ENCODE results near the gene SEMA6C. TPM values are rescaled to one million over a fixed set of nuclear protein-coding genes. Genes with fewer than 3 reads are reported as not detected.
"Not testable (repeated sequence)": the region's sequence is repeated elsewhere in the genome, so short reads cannot be mapped to it uniquely, and the experiment has no call there.

The SEMA6C gene, protein sequence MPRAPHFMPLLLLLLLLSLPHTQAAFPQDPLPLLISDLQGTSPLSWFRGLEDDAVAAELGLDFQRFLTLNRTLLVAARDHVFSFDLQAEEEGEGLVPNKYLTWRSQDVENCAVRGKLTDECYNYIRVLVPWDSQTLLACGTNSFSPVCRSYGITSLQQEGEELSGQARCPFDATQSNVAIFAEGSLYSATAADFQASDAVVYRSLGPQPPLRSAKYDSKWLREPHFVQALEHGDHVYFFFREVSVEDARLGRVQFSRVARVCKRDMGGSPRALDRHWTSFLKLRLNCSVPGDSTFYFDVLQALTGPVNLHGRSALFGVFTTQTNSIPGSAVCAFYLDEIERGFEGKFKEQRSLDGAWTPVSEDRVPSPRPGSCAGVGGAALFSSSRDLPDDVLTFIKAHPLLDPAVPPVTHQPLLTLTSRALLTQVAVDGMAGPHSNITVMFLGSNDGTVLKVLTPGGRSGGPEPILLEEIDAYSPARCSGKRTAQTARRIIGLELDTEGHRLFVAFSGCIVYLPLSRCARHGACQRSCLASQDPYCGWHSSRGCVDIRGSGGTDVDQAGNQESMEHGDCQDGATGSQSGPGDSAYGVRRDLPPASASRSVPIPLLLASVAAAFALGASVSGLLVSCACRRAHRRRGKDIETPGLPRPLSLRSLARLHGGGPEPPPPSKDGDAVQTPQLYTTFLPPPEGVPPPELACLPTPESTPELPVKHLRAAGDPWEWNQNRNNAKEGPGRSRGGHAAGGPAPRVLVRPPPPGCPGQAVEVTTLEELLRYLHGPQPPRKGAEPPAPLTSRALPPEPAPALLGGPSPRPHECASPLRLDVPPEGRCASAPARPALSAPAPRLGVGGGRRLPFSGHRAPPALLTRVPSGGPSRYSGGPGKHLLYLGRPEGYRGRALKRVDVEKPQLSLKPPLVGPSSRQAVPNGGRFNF
- 0.79 TPM for total RNA-seq (2013)
- 1 to 10 TPM in 1 of 3 donors, under 1 TPM in 2; 0.39 to 1.4 (median 0.97) TPM for polyA plus RNA-seq
- 0.40 and 0.55 TPM in 2 replicates for polyA minus RNA-seq
- total RNA-seq, result 0.58 to 6.5 (median 1.7) reads per million in 11 experiments

DNA sequence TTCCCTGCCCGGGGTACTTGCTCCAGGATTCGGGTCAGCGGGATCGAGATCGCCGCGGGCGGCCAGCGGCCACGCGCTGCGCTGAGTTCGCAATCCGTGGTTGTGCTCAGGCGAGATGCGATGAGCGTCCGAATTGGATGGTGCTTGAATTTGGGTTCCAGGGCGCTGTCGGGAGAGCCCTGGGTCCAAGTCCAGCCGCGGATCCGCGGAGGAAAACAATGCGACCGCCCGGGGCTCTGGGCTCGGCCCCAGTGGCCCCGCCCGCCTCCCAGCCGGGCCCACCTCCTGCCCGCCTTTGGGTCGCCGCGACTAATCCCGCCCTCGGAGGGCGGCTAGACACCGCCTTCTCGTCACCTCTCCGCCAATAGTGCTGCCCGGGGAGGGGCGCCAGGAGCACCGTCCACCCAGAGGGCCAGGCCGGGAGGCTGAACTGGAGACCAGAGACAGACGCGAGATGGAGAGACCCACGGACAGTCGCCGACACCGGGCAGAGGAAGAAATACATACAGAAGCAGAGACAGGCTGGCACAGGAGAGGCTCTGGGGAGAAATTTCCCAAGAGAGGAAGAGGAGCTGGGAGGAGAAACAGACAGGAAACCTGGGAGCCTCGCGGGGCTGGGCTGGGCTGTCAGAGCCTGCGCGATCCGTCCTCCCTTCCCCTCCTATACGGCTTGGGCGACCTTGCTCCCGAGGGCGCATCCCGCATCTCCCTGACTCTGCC, at the start of gene SEMA6C:
TSS of gene SEMA6C (minus strand) at position 220 of the 720 bp plus-strand sequence. CDS start 4,010 bp downstream, outside the sequence.
- Histone ChIP-seq H2AFZ (ENCODE audit: insufficient read depth, low read depth, low read length, poor library complexity, severe bottlenecking) (peak within 1 kb of the TSS; percentile 99), H3K4me2 (replicated peaks; ENCODE audit: extremely low read depth, low read length, poor library complexity, severe bottlenecking) (peak within 1 kb of the TSS; percentile 100), H3K9me3 (replicated peaks in 1 of 2; ENCODE audit: control insufficient read depth in 1 of 2, insufficient read depth in 1 of 2, low read length in 2 of 2) (no peaks in the 10 kb centered on the region), H3K4me1 (ENCODE audit: control insufficient read depth in 1 of 2, insufficient read depth in 2 of 2, low read length in 2 of 2) (peaks cover 13 to 23% of the 10 kb centered on the region in 2 donors), H3K79me2 (ENCODE audit: insufficient read depth, low read length) (no peaks in the 10 kb centered on the region), H4K20me1 (ENCODE audit: insufficient read depth, low read length) (no peaks in the 10 kb centered on the region), H3K36me3 (replicated peaks in 1 of 2; ENCODE audit: control insufficient read depth in 1 of 2, insufficient read depth in 2 of 2, low read length in 2 of 2) (no peaks in the 10 kb centered on the region), H3K27ac (ENCODE audit: low read depth in 1 of 2, low read length in 2 of 2) (no peak within 1 kb of the TSS), H3K9ac (ENCODE audit: insufficient read depth, low read length, poor library complexity, severe bottlenecking) (peak within 1 kb of the TSS; percentile 69), H3K27me3 (ENCODE audit: control insufficient read depth in 2 of 2, insufficient read depth in 2 of 2, low read length in 2 of 2) (peaks cover 2 to 19% of the 10 kb centered on the region in 2 donors), H3K4me3 (replicated peaks in 1 of 3; ENCODE audit: low read depth in 2 of 3, low read length in 3 of 3) (peak within 1 kb of the TSS; percentile 59 to 93 (median 64))
- WGBS (ENCODE audit: insufficient coverage), result under 1% methylated on average over 54 of the region's 61 CpGs
- H3K36me3 Mint-ChIP-seq, result peaks cover 0 to 4% of the 10 kb centered on the region in 2 donors
- DNase-seq, result peak; percentile 69 to 85 (median 79)
- intact Hi-C loops (cut with micrococcal nuclease), result no loop called here
- H3K4me1 Mint-ChIP-seq, result peaks cover 24% of the 10 kb centered on the region
- H3K9me3 Mint-ChIP-seq, result peaks cover 0 to 3% (median 0%) of the 10 kb centered on the region in 7 donors
- H3K27ac Mint-ChIP-seq, result peak within 1 kb of the TSS; percentile 9 to 85 (median 50)
- TF ChIP-seq, protein P1, sequence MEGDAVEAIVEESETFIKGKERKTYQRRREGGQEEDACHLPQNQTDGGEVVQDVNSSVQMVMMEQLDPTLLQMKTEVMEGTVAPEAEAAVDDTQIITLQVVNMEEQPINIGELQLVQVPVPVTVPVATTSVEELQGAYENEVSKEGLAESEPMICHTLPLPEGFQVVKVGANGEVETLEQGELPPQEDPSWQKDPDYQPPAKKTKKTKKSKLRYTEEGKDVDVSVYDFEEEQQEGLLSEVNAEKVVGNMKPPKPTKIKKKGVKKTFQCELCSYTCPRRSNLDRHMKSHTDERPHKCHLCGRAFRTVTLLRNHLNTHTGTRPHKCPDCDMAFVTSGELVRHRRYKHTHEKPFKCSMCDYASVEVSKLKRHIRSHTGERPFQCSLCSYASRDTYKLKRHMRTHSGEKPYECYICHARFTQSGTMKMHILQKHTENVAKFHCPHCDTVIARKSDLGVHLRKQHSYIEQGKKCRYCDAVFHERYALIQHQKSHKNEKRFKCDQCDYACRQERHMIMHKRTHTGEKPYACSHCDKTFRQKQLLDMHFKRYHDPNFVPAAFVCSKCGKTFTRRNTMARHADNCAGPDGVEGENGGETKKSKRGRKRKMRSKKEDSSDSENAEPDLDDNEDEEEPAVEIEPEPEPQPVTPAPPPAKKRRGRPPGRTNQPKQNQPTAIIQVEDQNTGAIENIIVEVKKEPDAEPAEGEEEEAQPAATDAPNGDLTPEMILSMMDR (IDR thresholded peaks at IDR 0.05), result no peak
- H3K27me3 Mint-ChIP-seq (ENCODE audit: low read depth in 3 of 3), result peaks cover 30 to 43% (median 34%) of the 10 kb centered on the region in 3 donors
- H3K4me3 Mint-ChIP-seq, result peak within 1 kb of the TSS; percentile 93 to 100

DNA sequence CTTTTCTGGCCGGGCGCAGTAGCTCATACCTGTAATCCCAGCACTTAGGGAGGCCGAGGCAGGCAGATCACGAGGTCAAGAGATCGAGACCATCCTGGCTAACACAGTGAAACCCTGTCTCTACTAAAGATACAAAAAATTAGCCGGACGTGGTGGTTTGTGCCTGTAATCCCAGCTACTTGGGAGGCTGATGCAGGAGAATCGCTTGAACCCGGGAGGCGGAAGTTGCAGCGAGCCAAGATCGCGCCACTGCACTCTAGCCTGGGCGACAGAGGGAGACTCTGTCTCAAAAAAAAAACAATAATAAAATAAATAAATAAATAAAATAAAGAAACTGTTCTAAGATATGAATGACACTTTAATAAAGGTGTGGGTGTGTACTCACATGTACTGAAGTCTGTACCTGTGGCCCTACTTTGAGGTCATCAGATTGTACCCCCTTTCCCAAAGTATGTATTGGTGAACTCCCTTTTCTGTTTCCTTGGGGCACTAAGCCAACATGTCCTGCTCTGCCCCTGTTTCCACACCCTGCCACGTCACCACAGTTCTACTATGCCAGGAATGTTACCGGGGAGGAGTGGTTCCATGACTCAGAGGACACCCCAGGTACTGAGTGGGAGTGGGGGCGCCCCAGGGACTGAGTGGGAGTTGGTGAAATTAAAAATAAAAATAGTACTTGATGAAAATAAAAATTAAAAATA, 48.6 kb upstream of the SEMA6C start:
- Mint-ChIP-seq H3K27me3 (ENCODE audit: low read depth in 3 of 3) (peaks cover 7 to 12% (median 9%) of the 10 kb centered on the region in 3 donors), H3K4me1 (peaks cover 30% of the 10 kb centered on the region)
- H3K9me3 ChIP-seq (replicated peaks in 1 of 2; ENCODE audit: control insufficient read depth in 1 of 2, insufficient read depth in 1 of 2, low read length in 2 of 2); H3K9me3 Mint-ChIP-seq; H3K36me3 Mint-ChIP-seq; H3K4me3 Mint-ChIP-seq; H3K9ac ChIP-seq (ENCODE audit: insufficient read depth, low read length, poor library complexity, severe bottlenecking); H3K27me3 ChIP-seq (ENCODE audit: control insufficient read depth in 2 of 2, insufficient read depth in 2 of 2, low read length in 2 of 2); H3K36me3 ChIP-seq (replicated peaks in 1 of 2; ENCODE audit: control insufficient read depth in 1 of 2, insufficient read depth in 2 of 2, low read length in 2 of 2); H2AFZ ChIP-seq (ENCODE audit: insufficient read depth, low read depth, low read length, poor library complexity, severe bottlenecking); H3K27ac ChIP-seq (ENCODE audit: low read depth in 1 of 2, low read length in 2 of 2); H3K4me3 ChIP-seq (replicated peaks in 1 of 3; ENCODE audit: low read depth in 2 of 3, low read length in 3 of 3); H4K20me1 ChIP-seq (ENCODE audit: insufficient read depth, low read length); H3K27ac Mint-ChIP-seq; H3K4me2 ChIP-seq (replicated peaks; ENCODE audit: extremely low read depth, low read length, poor library complexity, severe bottlenecking): not testable (repeated sequence)
- Histone ChIP-seq H3K79me2 (ENCODE audit: insufficient read depth, low read length) (peaks cover 20% of the 10 kb centered on the region), H3K4me1 (ENCODE audit: control insufficient read depth in 1 of 2, insufficient read depth in 2 of 2, low read length in 2 of 2) (peaks cover 22 to 27% of the 10 kb centered on the region in 2 donors)
- DNase-seq, result peak in 1 of 3 donors; percentile 20
- intact Hi-C loops (cut with micrococcal nuclease), result loop anchor here in 1 of 2 donors (5.0 to 10.0 kb wide), 2 partner anchors 57 to 210 kb away; partner anchors contain the start of gene PSMD4
- 80% methylated on average over 5 of the region's 17 CpGs for WGBS (ENCODE audit: insufficient coverage)

Data from CD14-positive monocyte (primary cell).